NAMALWA (cell line): ENCODE results near the gene SPOCK2.
"Not testable (repeated sequence)": the region's sequence is repeated elsewhere in the genome, so short reads cannot be mapped to it uniquely, and the experiment has no call there.

ENCODE experiments used
- DNase-seq: peaks from one replicate; pipeline ENCODE4 v3.0.0-alpha.2; 2015; ENCODE audit warnings: low spot score

Gene SPOCK2

GRCh38 chr10:72087969-72088888, at the start of gene SPOCK2:
TSS of gene SPOCK2 (minus strand) at chr10:72088551. CDS start at chr10:72088328, 223 bp downstream.
- no peak for DNase-seq

- no peak for DNase-seq
Observed at GRCh38 chr10:72137583-72137982, 49.2 kb upstream of the SPOCK2 start.

GRCh38 chr10:72136225-72136624, 47.9 kb upstream of the SPOCK2 start:
- DNase-seq: peak; percentile 2

DNA sequence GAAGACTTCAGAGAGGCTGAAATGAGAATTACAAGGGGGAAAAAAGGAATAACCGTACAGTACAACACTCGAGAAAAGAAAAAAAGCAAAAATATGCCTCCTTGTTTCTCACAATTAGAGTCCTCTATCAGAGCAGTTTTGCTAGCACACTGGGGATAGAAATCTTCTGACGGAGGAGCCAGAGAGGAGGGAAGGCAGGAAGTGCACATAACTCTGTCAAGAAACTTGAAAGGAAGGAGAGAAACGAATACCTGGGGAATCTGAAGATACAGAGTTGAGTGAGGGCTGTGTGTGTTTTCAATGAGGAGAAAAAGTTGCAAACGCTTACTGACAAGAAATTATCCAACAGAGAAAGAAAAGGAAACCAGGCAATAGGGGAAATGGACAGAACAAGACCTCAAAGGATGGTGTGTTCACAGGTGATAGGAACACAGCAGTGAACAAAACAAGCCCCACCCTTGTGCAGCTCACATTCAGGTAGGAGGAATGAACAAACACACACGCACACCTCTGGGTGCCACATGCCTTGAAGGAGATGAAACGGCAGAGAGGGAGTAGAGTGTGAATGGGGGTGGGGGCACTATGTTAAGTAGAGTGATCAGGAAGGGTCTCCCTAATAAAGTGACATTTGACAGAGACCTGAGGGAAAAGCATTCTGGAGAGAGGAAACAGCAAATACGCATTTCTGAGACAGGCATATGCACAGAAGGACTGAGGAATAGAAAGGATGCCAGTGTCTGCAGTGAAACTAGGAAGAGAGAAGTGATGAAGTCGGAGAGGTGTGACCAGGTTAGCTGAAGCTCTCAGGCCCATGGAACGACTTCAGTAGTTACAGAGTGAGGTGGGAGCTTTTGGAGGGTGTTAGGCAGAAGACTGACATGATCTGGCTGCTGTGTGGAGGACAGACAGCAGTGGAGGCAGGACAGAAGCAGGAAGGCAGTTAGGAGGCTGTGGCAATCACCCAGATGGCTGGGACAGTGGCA, 46.7 kb upstream of the SPOCK2 start:
- DNase-seq: no peak

GRCh38 chr10:72133517-72133916, 45.2 kb upstream of the SPOCK2 start:
- no peak for DNase-seq

DNA sequence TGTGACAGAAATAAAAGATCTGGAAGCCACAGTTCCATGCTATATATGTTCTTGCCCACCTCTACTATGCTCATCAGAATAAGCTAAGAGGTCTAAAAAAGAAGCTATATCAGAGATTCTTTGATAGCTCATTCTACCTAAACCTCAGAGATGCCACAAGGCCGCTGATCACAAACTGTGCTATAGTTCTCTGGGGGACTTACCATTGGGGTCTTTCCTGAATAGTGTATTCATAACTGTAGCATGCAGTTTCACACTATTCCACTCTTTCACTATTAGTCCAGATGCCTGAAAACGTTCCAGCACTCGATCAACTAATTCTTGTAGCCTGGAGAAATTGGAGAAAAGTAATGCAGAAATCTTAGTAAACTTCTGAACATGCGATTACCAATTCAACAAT, 44.5 kb upstream of the SPOCK2 start:
- no peak for DNase-seq

DNA sequence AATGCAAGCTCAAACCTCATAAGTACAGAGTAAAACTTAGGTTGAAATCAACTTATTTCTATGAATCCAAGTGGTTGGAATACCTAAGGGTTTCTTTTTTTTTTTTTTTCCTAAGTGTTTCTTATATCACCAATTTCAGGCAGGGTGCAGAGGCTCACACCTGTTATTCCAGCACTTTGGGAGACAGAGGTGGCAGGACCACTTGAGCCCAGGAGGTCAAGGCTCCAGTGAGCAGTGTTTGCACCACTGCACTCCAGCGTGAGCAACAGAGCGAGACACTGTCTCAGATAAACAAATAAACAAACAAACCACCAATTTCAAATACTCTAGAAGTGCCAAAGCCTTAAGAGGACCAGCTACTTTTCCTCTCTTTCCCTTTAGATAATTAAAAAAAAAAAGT, 39.2 kb upstream of the SPOCK2 start:
- DNase-seq: no peak

DNA sequence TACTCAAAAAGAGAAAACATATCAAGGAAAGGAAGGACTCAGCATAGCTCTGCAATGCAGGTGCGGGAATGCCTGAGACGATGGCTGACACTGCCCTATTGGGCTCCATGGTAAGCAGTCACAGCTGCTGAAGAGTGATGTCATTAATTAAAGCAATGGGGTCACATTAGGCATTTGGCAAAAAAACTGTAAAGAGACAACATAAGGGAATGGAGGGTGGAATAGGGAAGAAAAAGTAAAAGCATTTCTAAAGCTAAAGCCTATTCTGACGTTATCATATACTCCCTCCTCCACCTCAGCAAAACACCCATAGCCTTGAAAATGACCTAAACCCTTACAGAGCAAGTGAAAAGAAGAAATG, 38.5 kb upstream of the SPOCK2 start:
- DNase-seq: no peak

DNA sequence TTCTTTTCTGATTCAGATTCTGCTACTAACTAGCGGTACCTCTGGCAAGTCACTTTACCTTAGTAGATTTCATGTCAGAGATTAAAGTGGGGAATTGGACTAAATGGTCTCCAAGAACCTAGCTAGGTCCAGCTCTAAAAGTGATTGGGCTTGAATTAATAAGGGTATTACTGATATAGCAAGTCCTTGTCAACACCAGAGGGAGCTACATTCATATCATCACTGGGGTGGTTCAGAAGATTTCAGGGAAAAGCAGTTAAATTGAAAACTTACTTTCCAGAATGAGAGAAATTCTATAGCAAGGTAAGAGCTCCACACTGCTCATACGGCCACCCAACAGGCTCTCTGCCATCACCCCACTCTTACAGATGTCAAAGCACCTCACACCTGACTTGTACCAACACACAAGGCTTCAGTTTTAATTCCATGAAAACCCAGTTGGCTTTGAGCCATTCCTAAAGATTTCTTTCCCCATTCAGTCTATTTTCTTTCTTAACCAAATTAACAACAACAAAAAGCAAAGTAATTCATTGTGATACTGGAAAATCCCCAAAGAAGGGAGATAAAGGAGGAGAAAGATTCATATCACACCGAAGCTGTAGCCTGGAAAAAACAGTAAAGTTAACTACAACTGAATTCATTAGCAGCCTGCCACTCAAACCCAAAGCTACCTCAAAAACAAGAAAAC, 38.0 kb upstream of the SPOCK2 start:
- peak; percentile 32 for DNase-seq

- DNase-seq: no peak
Observed at GRCh38 chr10:72124989-72125388, 36.6 kb upstream of the SPOCK2 start.

GRCh38 chr10:72124381-72124780, 36.0 kb upstream of the SPOCK2 start:
- no peak for DNase-seq

GRCh38 chr10:72123616-72124015, 35.3 kb upstream of the SPOCK2 start:
- DNase-seq: no peak

DNA sequence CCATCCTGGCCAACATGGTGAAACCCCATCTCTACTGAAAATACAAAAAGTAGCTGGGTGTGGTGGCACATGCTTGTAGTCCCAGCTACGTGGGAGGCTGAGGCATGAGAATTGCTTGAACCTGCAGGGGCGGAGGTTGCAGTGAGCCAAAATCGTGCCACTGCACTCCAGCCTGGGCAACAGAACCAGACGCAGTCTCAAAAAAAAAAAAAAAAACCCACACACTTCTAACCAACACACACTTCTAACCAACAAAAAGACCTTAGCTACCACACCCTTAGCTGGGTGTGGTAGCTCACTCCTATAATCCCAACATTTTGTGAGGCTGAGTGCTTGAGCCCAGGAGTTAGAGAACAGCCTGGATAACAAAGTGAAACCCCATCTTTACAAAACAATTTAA, 33.9 kb upstream of the SPOCK2 start:
- DNase-seq: no peak

- DNase-seq: no peak
Observed at GRCh38 chr10:72121389-72121788, 33.0 kb upstream of the SPOCK2 start.

- no peak for DNase-seq
Observed at GRCh38 chr10:72116372-72116771, 28.0 kb upstream of the SPOCK2 start.

GRCh38 chr10:72114706-72115450, 26.5 kb upstream of the SPOCK2 start:
- no peak for DNase-seq

- no peak for DNase-seq
Observed at GRCh38 chr10:72110673-72111401, 22.5 kb upstream of the SPOCK2 start.

DNA sequence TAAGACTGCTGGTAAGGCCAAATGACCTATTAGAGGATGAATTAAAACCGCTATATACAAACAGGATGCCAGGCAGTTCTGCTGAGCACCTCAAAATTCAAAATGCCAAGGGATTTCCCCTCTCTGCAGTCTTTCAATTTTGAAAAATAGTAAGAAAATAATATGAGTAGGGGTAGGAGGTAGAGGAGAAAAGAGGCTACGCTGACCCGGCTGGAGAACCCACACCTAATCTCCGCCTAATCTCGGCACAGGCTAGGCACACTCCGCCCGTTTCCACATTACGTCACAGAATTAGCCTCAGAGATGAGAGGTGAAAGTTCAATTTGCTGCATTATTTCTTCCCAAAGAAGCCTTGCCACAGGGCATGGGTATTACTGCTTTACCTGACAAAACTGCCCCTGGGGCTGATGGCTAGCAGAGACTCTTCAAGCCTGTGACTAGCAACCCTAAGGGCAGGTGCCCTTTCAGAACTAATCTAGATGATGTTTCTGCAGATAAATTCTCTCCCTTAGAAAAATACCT, 21.3 kb upstream of the SPOCK2 start:
- no peak for DNase-seq

- DNase-seq: no peak
Observed at GRCh38 chr10:72108830-72109635, 20.7 kb upstream of the SPOCK2 start.

- DNase-seq: not testable (repeated sequence)
Observed at GRCh38 chr10:72108004-72108370, 19.6 kb upstream of the SPOCK2 start.
